ENCODE measurements around the gene LCE4A.
"Not testable (repeated sequence)": the region's sequence is repeated elsewhere in the genome, so short reads cannot be mapped to it uniquely, and the experiment has no call there.

Gene LCE4A

GRCh38 chr1:152707860-152708259 is at the start of gene LCE4A:
Gene LCE4A, plus strand, starts transcription at chr1:152708160. Its CDS starts 916 bp downstream, at chr1:152709076.
- in situ Hi-C loops (cut with MboI; ENCODE audit: low sequenced_read_pairs), result no loop called here

GRCh38 chr1:152658649-152659048 is 49.3 kb upstream of the LCE4A start:
- in situ Hi-C loops (cut with MboI; ENCODE audit: low sequenced_read_pairs), result no loop called here

- in situ Hi-C loops (cut with MboI; ENCODE audit: low sequenced_read_pairs), result no loop called here
Observed at GRCh38 chr1:152663098-152663497, 44.9 kb upstream of the LCE4A start, which contains the start of gene LCE2D. Gene LCE2D, plus strand, starts transcription at chr1:152663380. Its CDS starts 726 bp downstream, at chr1:152664106.

- in situ Hi-C loops (cut with MboI; ENCODE audit: low sequenced_read_pairs), result not testable (repeated sequence)
Observed at GRCh38 chr1:152666171-152666570, 41.8 kb upstream of the LCE4A start.

- in situ Hi-C loops (cut with MboI; ENCODE audit: low sequenced_read_pairs), result no loop called here
Observed at GRCh38 chr1:152667648-152668047, 40.3 kb upstream of the LCE4A start.

GRCh38 chr1:152673016-152673415 is 34.9 kb upstream of the LCE4A start:
- in situ Hi-C loops (cut with MboI; ENCODE audit: low sequenced_read_pairs), result no loop called here

- in situ Hi-C loops (cut with MboI; ENCODE audit: low sequenced_read_pairs), result not testable (repeated sequence)
Observed at GRCh38 chr1:152674983-152675382, 33.0 kb upstream of the LCE4A start, which contains the start of gene LCE2C. Gene LCE2C, plus strand, starts transcription at chr1:152675279. Its CDS starts 737 bp downstream, at chr1:152676016.

GRCh38 chr1:152679459-152679858 is 28.5 kb upstream of the LCE4A start:
- in situ Hi-C loops (cut with MboI; ENCODE audit: low sequenced_read_pairs), result no loop called here

GRCh38 chr1:152681616-152682015 is 26.3 kb upstream of the LCE4A start:
- in situ Hi-C loops (cut with MboI; ENCODE audit: low sequenced_read_pairs), result no loop called here

GRCh38 chr1:152683846-152684245 is 24.1 kb upstream of the LCE4A start:
- in situ Hi-C loops (cut with MboI; ENCODE audit: low sequenced_read_pairs), result no loop called here

- in situ Hi-C loops (cut with MboI; ENCODE audit: low sequenced_read_pairs), result not testable (repeated sequence)
Observed at GRCh38 chr1:152685823-152686222, 22.1 kb upstream of the LCE4A start, which contains the start of gene LCE2B. Gene LCE2B, plus strand, starts transcription at chr1:152686123. Its CDS starts 721 bp downstream, at chr1:152686844.

GRCh38 chr1:152697701-152698600 is 10.0 kb upstream of the LCE4A start, which contains the start of gene LCE2A:
Gene LCE2A, plus strand, starts transcription at chr1:152698345. Its CDS starts 557 bp downstream, at chr1:152698902.
- in situ Hi-C loops (cut with MboI; ENCODE audit: low sequenced_read_pairs), result no loop called here

- in situ Hi-C loops (cut with MboI; ENCODE audit: low sequenced_read_pairs), result no loop called here
Observed at GRCh38 chr1:152699746-152700145, 8.2 kb upstream of the LCE4A start.

- in situ Hi-C loops (cut with MboI; ENCODE audit: low sequenced_read_pairs), result no loop called here
Observed at GRCh38 chr1:152718238-152718637, 10.3 kb downstream of the LCE4A start.

GRCh38 chr1:152725261-152725660 is 17.3 kb downstream of the LCE4A start:
- in situ Hi-C loops (cut with MboI; ENCODE audit: low sequenced_read_pairs), result no loop called here

GRCh38 chr1:152728986-152729385 is 21.0 kb downstream of the LCE4A start:
- in situ Hi-C loops (cut with MboI; ENCODE audit: low sequenced_read_pairs), result no loop called here

GRCh38 chr1:152735648-152736047 is 27.7 kb downstream of the LCE4A start:
- in situ Hi-C loops (cut with MboI; ENCODE audit: low sequenced_read_pairs), result no loop called here

GRCh38 chr1:152737997-152738396 is 30.0 kb downstream of the LCE4A start:
- in situ Hi-C loops (cut with MboI; ENCODE audit: low sequenced_read_pairs), result no loop called here

GRCh38 chr1:152739841-152740240 is 31.9 kb downstream of the LCE4A start:
- in situ Hi-C loops (cut with MboI; ENCODE audit: low sequenced_read_pairs), result no loop called here

- in situ Hi-C loops (cut with MboI; ENCODE audit: low sequenced_read_pairs), result no loop called here
Observed at GRCh38 chr1:152741656-152742055, 33.7 kb downstream of the LCE4A start.

GRCh38 chr1:152743371-152744145 is 35.6 kb downstream of the LCE4A start:
- in situ Hi-C loops (cut with MboI; ENCODE audit: low sequenced_read_pairs), result no loop called here
